Measurements from ENCODE around the gene SIN3A.
"Not testable (repeated sequence)": the region's sequence is repeated elsewhere in the genome, so short reads cannot be mapped to it uniquely, and the experiment has no call there.

The SIN3A gene

DNA sequence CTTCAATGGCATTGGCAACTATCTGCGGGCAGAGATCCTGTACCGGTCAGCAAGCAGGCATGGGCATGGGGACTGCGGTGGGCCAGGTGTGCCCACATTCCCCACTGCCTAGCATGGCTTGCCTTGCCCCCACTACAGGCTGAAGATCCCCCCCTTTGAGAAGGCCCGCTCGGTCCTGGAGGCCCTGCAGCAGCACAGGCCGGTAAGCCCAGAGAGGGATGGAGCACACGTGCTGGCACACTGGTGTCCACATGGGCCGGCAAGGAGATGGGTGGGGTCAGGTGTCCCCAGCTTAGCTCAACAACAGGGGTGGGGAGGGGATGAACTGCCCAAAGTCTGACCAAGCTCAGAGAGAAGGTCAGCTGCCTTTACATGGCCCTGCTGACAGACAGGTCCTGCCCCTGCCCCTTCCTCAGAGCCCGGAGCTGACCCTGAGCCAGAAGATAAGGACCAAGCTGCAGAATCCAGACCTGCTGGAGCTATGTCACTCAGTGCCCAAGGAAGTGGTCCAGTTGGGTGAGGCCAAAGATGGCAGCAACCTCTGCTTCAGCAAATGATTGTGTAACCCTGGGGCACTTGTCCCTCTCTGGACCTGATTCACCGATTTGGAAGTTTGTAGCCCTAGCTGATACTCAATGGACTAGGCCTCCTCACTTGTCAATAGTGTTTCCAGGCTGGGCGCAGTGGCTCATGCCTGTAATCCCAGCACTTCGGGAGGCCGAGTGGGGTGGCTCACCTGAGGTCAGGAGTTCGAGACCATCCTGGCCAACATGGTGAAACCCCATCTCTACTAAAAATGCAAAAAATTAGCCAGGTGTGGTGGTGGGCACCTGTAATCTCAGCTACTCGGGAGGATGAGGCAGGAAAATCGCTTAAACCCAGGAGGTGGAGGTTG, 99.1 kb downstream of the SIN3A start:
- in situ Hi-C loops (cut with HindIII; ENCODE audit: low sequenced_read_pairs), result no loop called here
- no peak overlapping the region for H3K4me3 ChIP-seq (ENCODE audit: low read depth, low read length)
- no peak for DNase-seq (ENCODE audit: low read depth)
- TF ChIP-seq, protein P1, sequence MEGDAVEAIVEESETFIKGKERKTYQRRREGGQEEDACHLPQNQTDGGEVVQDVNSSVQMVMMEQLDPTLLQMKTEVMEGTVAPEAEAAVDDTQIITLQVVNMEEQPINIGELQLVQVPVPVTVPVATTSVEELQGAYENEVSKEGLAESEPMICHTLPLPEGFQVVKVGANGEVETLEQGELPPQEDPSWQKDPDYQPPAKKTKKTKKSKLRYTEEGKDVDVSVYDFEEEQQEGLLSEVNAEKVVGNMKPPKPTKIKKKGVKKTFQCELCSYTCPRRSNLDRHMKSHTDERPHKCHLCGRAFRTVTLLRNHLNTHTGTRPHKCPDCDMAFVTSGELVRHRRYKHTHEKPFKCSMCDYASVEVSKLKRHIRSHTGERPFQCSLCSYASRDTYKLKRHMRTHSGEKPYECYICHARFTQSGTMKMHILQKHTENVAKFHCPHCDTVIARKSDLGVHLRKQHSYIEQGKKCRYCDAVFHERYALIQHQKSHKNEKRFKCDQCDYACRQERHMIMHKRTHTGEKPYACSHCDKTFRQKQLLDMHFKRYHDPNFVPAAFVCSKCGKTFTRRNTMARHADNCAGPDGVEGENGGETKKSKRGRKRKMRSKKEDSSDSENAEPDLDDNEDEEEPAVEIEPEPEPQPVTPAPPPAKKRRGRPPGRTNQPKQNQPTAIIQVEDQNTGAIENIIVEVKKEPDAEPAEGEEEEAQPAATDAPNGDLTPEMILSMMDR (IDR thresholded peaks at IDR 0.05; ENCODE audit: low read depth, low read length, missing control alignments), result no peak

DNA sequence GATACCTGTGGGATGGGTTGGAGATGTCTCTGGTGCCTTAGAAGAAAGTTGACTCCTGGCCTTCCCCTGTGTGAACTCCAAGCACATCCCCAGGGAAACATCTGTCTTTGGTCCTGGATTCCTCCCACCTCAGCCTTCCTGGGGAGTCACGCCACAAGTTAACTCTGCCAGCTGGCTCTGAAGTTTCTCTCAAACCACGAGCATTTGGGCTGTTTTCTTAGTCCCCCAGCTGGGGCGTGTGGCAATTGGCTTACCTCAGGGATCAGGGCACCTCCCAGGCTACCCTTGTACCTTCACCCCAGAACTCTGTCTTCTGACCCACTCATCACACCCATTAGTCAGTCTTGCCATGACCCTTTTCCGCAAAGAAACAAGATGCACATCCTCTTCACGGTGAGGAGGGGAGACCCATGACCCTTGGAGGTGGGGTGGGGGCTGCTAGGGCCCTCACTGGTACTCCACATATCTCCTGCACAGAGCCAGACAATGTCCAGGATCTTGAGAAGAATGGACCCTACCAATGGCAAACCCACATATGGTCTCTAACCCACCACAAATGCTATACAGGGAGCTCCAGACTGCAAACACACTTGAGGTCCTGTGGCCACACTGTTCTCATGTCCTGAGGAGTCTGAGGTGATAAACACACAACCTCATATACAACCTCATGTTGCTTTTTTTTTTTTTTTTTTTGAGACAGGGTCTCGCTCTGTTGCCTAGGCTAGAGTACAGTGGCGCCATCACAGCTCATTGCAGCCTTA, 100.7 kb downstream of the SIN3A start:
- H3K4me3 ChIP-seq (ENCODE audit: low read depth, low read length), result no peak overlapping the region
- TF ChIP-seq, protein P1 (IDR thresholded peaks at IDR 0.05; ENCODE audit: low read depth, low read length, missing control alignments), result no peak
- in situ Hi-C loops (cut with HindIII; ENCODE audit: low sequenced_read_pairs), result no loop called here
- DNase-seq (ENCODE audit: low read depth), result no peak

DNA sequence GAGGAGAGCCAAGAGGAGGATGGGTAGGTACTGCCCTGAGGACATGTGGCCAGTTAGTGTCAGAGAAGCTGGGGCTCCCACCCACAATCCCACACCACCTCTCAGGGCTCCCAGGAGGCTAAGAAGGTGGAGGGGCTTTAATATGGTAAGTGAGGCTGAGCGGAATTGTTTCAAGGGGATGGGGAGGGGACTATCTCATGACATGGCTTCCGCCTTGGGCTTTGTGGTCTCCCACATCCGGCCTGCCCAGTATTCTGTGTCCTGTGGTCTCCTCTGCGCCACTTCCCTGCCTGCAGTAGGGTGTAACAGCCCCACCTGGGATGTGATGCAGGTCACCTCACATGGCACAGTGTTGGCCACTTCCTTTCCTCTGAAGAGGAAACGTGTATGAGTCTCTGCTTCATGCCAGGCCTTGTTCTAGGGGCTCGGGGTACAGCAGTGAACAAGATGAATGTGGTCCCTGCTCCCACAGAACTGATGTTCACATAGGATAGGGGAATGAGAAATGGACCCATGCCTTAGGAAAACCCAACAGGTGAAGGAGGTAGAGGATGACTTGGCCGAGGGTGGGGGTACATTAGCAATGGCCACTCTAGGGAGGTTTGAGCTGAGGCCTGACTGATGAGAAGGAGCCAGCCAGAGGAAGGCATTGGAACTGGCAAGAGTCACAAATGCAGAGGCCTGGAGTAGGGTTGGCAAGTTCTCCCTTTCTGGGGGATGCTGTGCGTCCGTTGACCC, 101.5 kb downstream of the SIN3A start:
- DNase-seq (ENCODE audit: low read depth), result no peak
- H3K4me3 ChIP-seq (ENCODE audit: low read depth, low read length), result no peak overlapping the region
- TF ChIP-seq, protein P1 (IDR thresholded peaks at IDR 0.05; ENCODE audit: low read depth, low read length, missing control alignments), result no peak
- in situ Hi-C loops (cut with HindIII; ENCODE audit: low sequenced_read_pairs), result no loop called here

DNA sequence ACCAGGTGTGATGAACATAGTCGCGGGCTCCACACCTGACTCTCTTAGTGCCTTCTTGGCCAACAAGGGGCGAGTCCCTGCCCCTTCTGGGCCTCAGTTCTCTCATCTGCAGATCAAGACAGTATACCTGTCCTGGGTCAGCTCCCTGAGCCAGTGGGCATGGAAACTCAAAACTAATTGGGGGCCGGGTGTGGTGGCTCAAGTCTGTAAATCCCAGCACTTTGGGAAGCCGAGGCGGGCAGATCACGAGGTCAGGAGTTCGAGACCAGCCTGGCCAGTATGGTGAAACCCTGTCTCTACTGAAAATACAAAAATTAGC, 102.2 kb downstream of the SIN3A start:
- in situ Hi-C loops (cut with HindIII; ENCODE audit: low sequenced_read_pairs); H3K4me3 ChIP-seq (ENCODE audit: low read depth, low read length); DNase-seq (ENCODE audit: low read depth): not testable (repeated sequence)

DNA sequence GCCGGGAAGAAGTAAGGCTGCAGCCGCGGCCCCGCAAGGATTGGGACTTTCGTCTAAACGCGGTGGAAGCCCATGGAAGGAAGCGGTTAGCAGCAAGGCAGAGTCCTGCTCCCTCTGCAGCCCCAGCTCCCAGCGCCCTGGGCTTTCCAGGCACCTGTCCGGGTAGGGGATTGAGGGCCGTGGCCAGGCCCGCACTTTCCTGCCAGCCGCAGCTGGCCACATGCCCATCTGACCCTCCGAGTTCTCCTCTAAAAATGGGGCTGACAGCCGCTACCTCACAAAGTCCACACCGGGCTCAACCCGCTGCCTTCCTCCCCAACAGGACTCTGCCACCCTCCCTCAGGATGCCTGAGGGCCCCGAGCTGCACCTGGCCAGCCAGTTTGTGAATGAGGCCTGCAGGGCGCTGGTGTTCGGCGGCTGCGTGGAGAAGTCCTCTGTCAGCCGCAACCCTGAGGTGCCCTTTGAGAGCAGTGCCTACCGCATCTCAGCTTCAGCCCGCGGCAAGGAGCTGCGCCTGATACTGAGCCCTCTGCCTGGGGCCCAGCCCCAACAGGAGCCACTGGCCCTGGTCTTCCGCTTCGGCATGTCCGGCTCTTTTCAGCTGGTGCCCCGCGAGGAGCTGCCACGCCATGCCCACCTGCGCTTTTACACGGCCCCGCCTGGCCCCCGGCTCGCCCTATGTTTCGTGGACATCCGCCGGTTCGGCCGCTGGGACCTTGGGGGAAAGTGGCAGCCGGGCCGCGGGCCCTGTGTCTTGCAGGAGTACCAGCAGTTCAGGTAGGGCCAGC, 102.7 kb downstream of the SIN3A start:
- peak overlapping the region; percentile 70 for H3K4me3 ChIP-seq (ENCODE audit: low read depth, low read length)
- TF ChIP-seq, protein P1 (IDR thresholded peaks at IDR 0.05; ENCODE audit: low read depth, low read length, missing control alignments), result no peak

DNA sequence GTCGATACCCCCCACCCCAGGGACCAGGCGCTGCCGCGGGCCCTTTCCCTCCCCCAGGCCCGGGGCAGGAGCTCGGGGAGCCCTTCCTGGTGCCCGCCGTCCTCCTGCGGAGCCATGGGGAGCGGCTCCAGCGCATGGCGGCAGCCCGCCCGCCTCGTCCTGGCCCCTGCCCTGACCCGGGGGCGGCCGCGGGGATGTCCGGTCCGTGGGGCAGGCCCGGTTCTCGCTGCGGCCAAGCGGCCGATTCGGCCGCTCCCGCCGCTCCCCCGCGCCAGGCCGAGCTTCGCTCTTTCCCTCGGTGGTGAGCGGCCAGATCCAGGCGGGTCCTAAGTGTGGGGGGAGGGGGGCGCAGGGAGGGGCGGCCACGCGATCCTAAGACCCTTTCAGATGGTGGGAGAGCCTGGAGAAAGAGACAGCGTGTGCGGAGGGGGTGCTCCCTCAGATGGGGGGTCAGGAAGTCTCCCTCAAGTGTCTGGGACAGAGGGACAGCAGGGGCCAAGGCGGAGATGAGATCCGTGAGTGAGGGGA, 103.4 kb downstream of the SIN3A start:
- TF ChIP-seq, protein P1 (IDR thresholded peaks at IDR 0.05; ENCODE audit: low read depth, low read length, missing control alignments), result no peak
- peak overlapping the region; percentile 70 for H3K4me3 ChIP-seq (ENCODE audit: low read depth, low read length)
- no peak for DNase-seq (ENCODE audit: low read depth)

More for the DNA sequence above, 102.7 kb downstream of the SIN3A start:
- no peak for DNase-seq (ENCODE audit: low read depth)
- in situ Hi-C loops (cut with HindIII; ENCODE audit: low sequenced_read_pairs), result no loop called here

More for the DNA sequence above, 103.4 kb downstream of the SIN3A start:
- in situ Hi-C loops (cut with HindIII; ENCODE audit: low sequenced_read_pairs), result no loop called here
